Lower leg skin (tissue), 3 donors: ENCODE results near the gene ALG10.

Experiments used
- POLR2A ChIP-seq, 2 donors: fragments of 450-650 bp; IDR thresholded peaks; one replicate each; pipeline ENCODE4 v1.6.1; 2016 to 2017; ENCODE audit warnings: antibody characterized with exemption in 2 of 2, mild to moderate bottlenecking in 1 of 2, moderate library complexity in 1 of 2
- TF ChIP-seq, protein P1 (sequence below), 3 donors: fragments of 450-650 bp; IDR thresholded peaks; one replicate each; pipeline ENCODE4 v1.5.1; 2016; ENCODE audit warnings: antibody characterized with exemption in 3 of 3, mild to moderate bottlenecking in 3 of 3, moderate library complexity in 2 of 3

- TF ChIP-seq, protein P1, sequence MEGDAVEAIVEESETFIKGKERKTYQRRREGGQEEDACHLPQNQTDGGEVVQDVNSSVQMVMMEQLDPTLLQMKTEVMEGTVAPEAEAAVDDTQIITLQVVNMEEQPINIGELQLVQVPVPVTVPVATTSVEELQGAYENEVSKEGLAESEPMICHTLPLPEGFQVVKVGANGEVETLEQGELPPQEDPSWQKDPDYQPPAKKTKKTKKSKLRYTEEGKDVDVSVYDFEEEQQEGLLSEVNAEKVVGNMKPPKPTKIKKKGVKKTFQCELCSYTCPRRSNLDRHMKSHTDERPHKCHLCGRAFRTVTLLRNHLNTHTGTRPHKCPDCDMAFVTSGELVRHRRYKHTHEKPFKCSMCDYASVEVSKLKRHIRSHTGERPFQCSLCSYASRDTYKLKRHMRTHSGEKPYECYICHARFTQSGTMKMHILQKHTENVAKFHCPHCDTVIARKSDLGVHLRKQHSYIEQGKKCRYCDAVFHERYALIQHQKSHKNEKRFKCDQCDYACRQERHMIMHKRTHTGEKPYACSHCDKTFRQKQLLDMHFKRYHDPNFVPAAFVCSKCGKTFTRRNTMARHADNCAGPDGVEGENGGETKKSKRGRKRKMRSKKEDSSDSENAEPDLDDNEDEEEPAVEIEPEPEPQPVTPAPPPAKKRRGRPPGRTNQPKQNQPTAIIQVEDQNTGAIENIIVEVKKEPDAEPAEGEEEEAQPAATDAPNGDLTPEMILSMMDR (IDR thresholded peaks at IDR 0.05) = no peak
- TF ChIP-seq POLR2A (IDR thresholded peaks at IDR 0.05) = no peak
Observed at GRCh38 chr12:34030591-34030990, 8.3 kb downstream of the ALG10 start.
